ENCODE data around the gene PHYKPL. TPM values are rescaled to one million over a fixed set of nuclear protein-coding genes. Genes with fewer than 3 reads are reported as not detected.

PHYKPL gene
- total RNA-seq, 1 experiment from 2014 or later = 43.9 TPM

- Histone ChIP-seq H3K27ac (ENCODE audit: low read depth, low read length, poor library complexity, severe bottlenecking) (no peak overlapping the region), H3K4me1 (ENCODE audit: insufficient read depth, low read length, poor library complexity, severe bottlenecking) (no peaks in the 10 kb centered on the region), H3K27me3 (replicated peaks; ENCODE audit: insufficient read depth, low read depth, low read length, poor library complexity) (no peaks in the 10 kb centered on the region), H3K36me3 (ENCODE audit: insufficient read depth, low read length, poor library complexity, severe bottlenecking) (no peaks in the 10 kb centered on the region), H3K4me3 (ENCODE audit: low read depth, low read length, poor library complexity, severe bottlenecking) (no peak overlapping the region), H3K9me3 (ENCODE audit: low read depth, low read length, poor library complexity, severe bottlenecking) (no peaks in the 10 kb centered on the region)
- ChIA-PET POLR2A (ENCODE audit: low non-redundant PET) (no interaction called here), CTCF (no interaction called here)
- BruUV-seq (replicated peaks) = no TSS peak
- DNase-seq (ENCODE audit: low spot score) = no peak
- no peak for TF ChIP-seq EZH2 (IDR thresholded peaks at IDR 0.05; ENCODE audit: borderline replicate concordance, low read depth, low read length, poor library complexity, severe bottlenecking)
- TF ChIP-seq, protein P1, sequence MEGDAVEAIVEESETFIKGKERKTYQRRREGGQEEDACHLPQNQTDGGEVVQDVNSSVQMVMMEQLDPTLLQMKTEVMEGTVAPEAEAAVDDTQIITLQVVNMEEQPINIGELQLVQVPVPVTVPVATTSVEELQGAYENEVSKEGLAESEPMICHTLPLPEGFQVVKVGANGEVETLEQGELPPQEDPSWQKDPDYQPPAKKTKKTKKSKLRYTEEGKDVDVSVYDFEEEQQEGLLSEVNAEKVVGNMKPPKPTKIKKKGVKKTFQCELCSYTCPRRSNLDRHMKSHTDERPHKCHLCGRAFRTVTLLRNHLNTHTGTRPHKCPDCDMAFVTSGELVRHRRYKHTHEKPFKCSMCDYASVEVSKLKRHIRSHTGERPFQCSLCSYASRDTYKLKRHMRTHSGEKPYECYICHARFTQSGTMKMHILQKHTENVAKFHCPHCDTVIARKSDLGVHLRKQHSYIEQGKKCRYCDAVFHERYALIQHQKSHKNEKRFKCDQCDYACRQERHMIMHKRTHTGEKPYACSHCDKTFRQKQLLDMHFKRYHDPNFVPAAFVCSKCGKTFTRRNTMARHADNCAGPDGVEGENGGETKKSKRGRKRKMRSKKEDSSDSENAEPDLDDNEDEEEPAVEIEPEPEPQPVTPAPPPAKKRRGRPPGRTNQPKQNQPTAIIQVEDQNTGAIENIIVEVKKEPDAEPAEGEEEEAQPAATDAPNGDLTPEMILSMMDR (conservative IDR thresholded peaks at IDR 0.05; ENCODE audit: low read depth, low read length) = no peak
- intact Hi-C loops (cut with micrococcal nuclease; ENCODE audit: unreplicated experiment) = loop anchor here (5.0 kb wide), 1 partner anchor 1253 kb away; no protein-coding TSS in a partner anchor
These were observed 6.3 kb upstream of the PHYKPL start for GRCh38 chr5:178238711-178239592.

DNA sequence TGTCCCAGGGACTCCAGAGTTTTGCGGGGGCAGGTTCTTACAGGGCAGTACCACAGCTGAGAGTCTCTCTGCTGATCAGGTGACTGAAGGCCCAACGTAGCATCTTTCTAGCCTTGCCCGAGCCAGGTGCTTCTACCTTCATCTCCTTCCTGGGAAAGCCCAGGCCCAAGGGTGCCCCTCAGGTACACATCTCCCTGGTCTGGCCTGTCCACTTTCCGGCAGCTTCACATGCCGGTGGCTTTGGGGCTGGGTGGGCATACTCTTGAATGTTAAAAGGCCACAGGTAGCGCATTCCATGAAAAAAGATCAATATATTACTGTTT is 5.7 kb upstream of the PHYKPL start:
- TF ChIP-seq, protein P1 (conservative IDR thresholded peaks at IDR 0.05; ENCODE audit: low read depth, low read length) = no peak
- no peak for TF ChIP-seq EZH2 (IDR thresholded peaks at IDR 0.05; ENCODE audit: borderline replicate concordance, low read depth, low read length, poor library complexity, severe bottlenecking)
- Histone ChIP-seq H3K4me3 (ENCODE audit: low read depth, low read length, poor library complexity, severe bottlenecking) (no peak overlapping the region), H3K36me3 (ENCODE audit: insufficient read depth, low read length, poor library complexity, severe bottlenecking) (no peaks in the 10 kb centered on the region), H3K27me3 (replicated peaks; ENCODE audit: insufficient read depth, low read depth, low read length, poor library complexity) (no peaks in the 10 kb centered on the region), H3K27ac (ENCODE audit: low read depth, low read length, poor library complexity, severe bottlenecking) (no peak overlapping the region), H3K9me3 (ENCODE audit: low read depth, low read length, poor library complexity, severe bottlenecking) (no peaks in the 10 kb centered on the region), H3K4me1 (ENCODE audit: insufficient read depth, low read length, poor library complexity, severe bottlenecking) (no peaks in the 10 kb centered on the region)
- BruUV-seq (replicated peaks) = no TSS peak
- ChIA-PET CTCF (no interaction called here), POLR2A (ENCODE audit: low non-redundant PET) (no interaction called here)
- DNase-seq (ENCODE audit: low spot score) = no peak
- intact Hi-C loops (cut with micrococcal nuclease; ENCODE audit: unreplicated experiment) = loop anchor here (5.0 kb wide), 1 partner anchor 1254 kb away; no protein-coding TSS in a partner anchor

GRCh38 chr5:178237431-178238312 is 5.1 kb upstream of the PHYKPL start:
- Histone ChIP-seq H3K4me3 (ENCODE audit: low read depth, low read length, poor library complexity, severe bottlenecking) (no peak overlapping the region), H3K27ac (ENCODE audit: low read depth, low read length, poor library complexity, severe bottlenecking) (no peak overlapping the region), H3K9me3 (ENCODE audit: low read depth, low read length, poor library complexity, severe bottlenecking) (no peaks in the 10 kb centered on the region), H3K4me1 (ENCODE audit: insufficient read depth, low read length, poor library complexity, severe bottlenecking) (no peaks in the 10 kb centered on the region), H3K36me3 (ENCODE audit: insufficient read depth, low read length, poor library complexity, severe bottlenecking) (no peaks in the 10 kb centered on the region), H3K27me3 (replicated peaks; ENCODE audit: insufficient read depth, low read depth, low read length, poor library complexity) (no peaks in the 10 kb centered on the region)
- no peak for DNase-seq (ENCODE audit: low spot score)
- intact Hi-C loops (cut with micrococcal nuclease; ENCODE audit: unreplicated experiment) = loop anchor here (5.0 kb wide), 1 partner anchor 1255 kb away; no protein-coding TSS in a partner anchor
- BruUV-seq (replicated peaks) = no TSS peak
- ChIA-PET CTCF (no interaction called here), POLR2A (ENCODE audit: low non-redundant PET) (no interaction called here)
- TF ChIP-seq, protein P1 (conservative IDR thresholded peaks at IDR 0.05; ENCODE audit: low read depth, low read length) = no peak
- no peak for TF ChIP-seq EZH2 (IDR thresholded peaks at IDR 0.05; ENCODE audit: borderline replicate concordance, low read depth, low read length, poor library complexity, severe bottlenecking)
